ENCODE data around the gene GJA3. TPM values are rescaled to one million over a fixed set of nuclear protein-coding genes. Genes with fewer than 3 reads are reported as not detected.

The GJA3 gene
- total RNA-seq, 1 experiment from 2014 or later, result 0.92 TPM

GRCh38 chr13:20175907-20176652, 15.2 kb upstream of the GJA3 start:
- Histone ChIP-seq H2BK15ac (ENCODE audit: low read depth, low read length) (no peak overlapping the region), H2BK5ac (ENCODE audit: insufficient read length, low read length) (no peak overlapping the region), H3K79me2 (ENCODE audit: insufficient read depth, low read length) (no peaks in the 10 kb centered on the region), H2BK20ac (ENCODE audit: low read depth, low read length, poor library complexity, severe bottlenecking) (no peak overlapping the region), H3K56ac (ENCODE audit: insufficient read length, low read depth, low read length) (no peak overlapping the region), H3K9me3 (ENCODE audit: control insufficient read depth, low read depth, low read length) (no peaks in the 10 kb centered on the region), H3K18ac (ENCODE audit: insufficient read length, low read depth, low read length) (no peak overlapping the region), H3T11ph (ENCODE audit: low read length) (no peak overlapping the region), H2BK120ac (ENCODE audit: low read depth, low read length, poor library complexity, severe bottlenecking) (no peak overlapping the region), H3K4me2 (ENCODE audit: insufficient read depth, insufficient read length, low read length) (no peak overlapping the region), H4K5ac (ENCODE audit: insufficient read length, low read depth, low read length) (no peak overlapping the region), H3K4me1 (ENCODE audit: insufficient read depth, low read length) (no peaks in the 10 kb centered on the region), H2AFZ (ENCODE audit: low read length) (no peak overlapping the region), H3K4ac (ENCODE audit: low read depth, low read length) (no peak overlapping the region), H2BK12ac (ENCODE audit: insufficient read length, low read depth, low read length) (no peak overlapping the region), H3K79me1 (ENCODE audit: insufficient read depth, low read depth, low read length, poor library complexity, severe bottlenecking) (no peaks in the 10 kb centered on the region), H2AK5ac (ENCODE audit: insufficient read length, low read length) (no peak overlapping the region), H3K14ac (ENCODE audit: insufficient read depth, low read length) (no peak overlapping the region; the same call in 1 of the 2 replicates), H3K23me2 (ENCODE audit: insufficient read length, low read depth, low read length, poor library complexity, severe bottlenecking) (no peaks in the 10 kb centered on the region), H3K27me3 (ENCODE audit: insufficient read depth, low read length) (no peaks in the 10 kb centered on the region), H3K27ac (ENCODE audit: insufficient read length, low read depth, low read length) (no peak overlapping the region), H4K8ac (replicated peaks; ENCODE audit: insufficient read length, low read depth, low read length) (no peak overlapping the region), H4K20me1 (ENCODE audit: control insufficient read depth, insufficient read depth, insufficient read length) (no peaks in the 10 kb centered on the region), H4K91ac (ENCODE audit: insufficient read length, low read depth, low read length) (no peak overlapping the region), H3K23ac (ENCODE audit: insufficient read length, low read depth, low read length) (no peak overlapping the region), H3K9ac (ENCODE audit: extremely low read depth, insufficient read length, low read length) (no peak overlapping the region)
- H3K27ac Mint-ChIP-seq, result no peak overlapping the region
- peaks cover 6 to 9% of the 10 kb centered on the region in 2 experiments for H3K4me1 Mint-ChIP-seq
- H3K36me3 Mint-ChIP-seq (ENCODE audit: insufficient read depth in 1 of 3, low read depth in 3 of 3), result no peaks in the 10 kb centered on the region
- no peak for TF ChIP-seq CTCF (conservative IDR thresholded peaks at IDR 0.05)
- H3K9me3 Mint-ChIP-seq, result no peaks in the 10 kb centered on the region; a peak in 1 of 5 replicates
- WGBS (ENCODE audit: extremely low coverage, insufficient read length, low lambda C conversion rate), result no CpG with 5 or more reads among the region's 14 CpGs
- no peak for DNase-seq
- H3K27me3 Mint-ChIP-seq (ENCODE audit: low read depth), result peaks cover 16% of the 10 kb centered on the region
- H3K4me3 Mint-ChIP-seq, result no peak overlapping the region; a peak in 1 of 5 replicates
